Upper lobe of left lung (tissue), 4 donors: ENCODE results near the gene TCF12.

ENCODE experiments used
- CTCF ChIP-seq, 6 experiments: fragments of 450-650 bp in 4 of 6; fragments of 200-600 bp in 2 of 6; sonication (generic) in 2 of 6; IDR thresholded peaks; one replicate each; pipeline ENCODE4 v1.5.1; 2016 to 2019; ENCODE audit warnings: antibody characterized with exemption in 6 of 6
- EP300 ChIP-seq, 4 donors: sonication (generic); formaldehyde crosslinking; IDR thresholded peaks; one replicate each; pipeline ENCODE4 v1.5.1; 2017; ENCODE audit warnings: antibody characterized with exemption in 4 of 4, control low read depth in 2 of 4
- POLR2A ChIP-seq, 4 donors: fragments of 450-650 bp; IDR thresholded peaks; one replicate each; pipeline ENCODE4 v1.5.1; 2016 to 2017; ENCODE audit warnings: antibody characterized with exemption in 4 of 4, mild to moderate bottlenecking in 2 of 4
- POLR2AphosphoS5 ChIP-seq, 2 donors: sonication (generic); formaldehyde crosslinking; IDR thresholded peaks; one replicate each; pipeline ENCODE4 v1.5.1; 2017; ENCODE audit warnings: antibody characterized with exemption in 2 of 2

- no peak for TF ChIP-seq CTCF (IDR thresholded peaks at IDR 0.05)
- TF ChIP-seq POLR2A (IDR thresholded peaks at IDR 0.05), result no peak
- no peak for TF ChIP-seq POLR2AphosphoS5 (IDR thresholded peaks at IDR 0.05)
- no peak for TF ChIP-seq EP300 (IDR thresholded peaks at IDR 0.05)
These were observed 318.8 kb downstream of the TCF12 start for GRCh38 chr15:57237301-57237642.
